WERI-Rb-1 (cell line): ENCODE data around the gene ITGA1.

Experiments used
- DNase-seq: peaks from one replicate; pipeline ENCODE4 v3.0.0-alpha.2; 2020
- H3K27ac ChIP-seq: fragments of 250-450 bp; sonication (Bioruptor Pico); 2 replicates; pipeline ENCODE4 v1.5.1; 2020; ENCODE audit warnings: mild to moderate bottlenecking, moderate library complexity
- H3K27me3 ChIP-seq: fragments of 250-450 bp; sonication (Bioruptor Pico); 2 replicates; pipeline ENCODE4 v1.5.1; 2021; ENCODE audit warnings: mild to moderate bottlenecking, low read depth, moderate library complexity; ENCODE audit not compliant: insufficient read depth, severe bottlenecking
- H3K36me3 ChIP-seq: fragments of 250-450 bp; sonication (Bioruptor Pico); 2 replicates; pipeline ENCODE4 v1.5.1; 2020; ENCODE audit warnings: mild to moderate bottlenecking, moderate library complexity
- H3K4me3 ChIP-seq: 2 replicates; pipeline ENCODE4 v1.5.1; 2011; ENCODE audit warnings: low read depth, mild to moderate bottlenecking, control low read depth, low read length
- H3K9me3 ChIP-seq: fragments of 250-450 bp; sonication (Bioruptor Pico); 2 replicates; pipeline ENCODE4 v1.5.1; 2021; ENCODE audit warnings: mild to moderate bottlenecking, moderate library complexity; ENCODE audit not compliant: severe bottlenecking
- TF ChIP-seq, protein P1 (sequence below): IDR thresholded peaks from 2 replicates; pipeline ENCODE4 v1.5.1; 2011; ENCODE audit warnings: low read depth, mild to moderate bottlenecking, control low read depth, inconsistent platforms, low read length

ITGA1 gene

DNA sequence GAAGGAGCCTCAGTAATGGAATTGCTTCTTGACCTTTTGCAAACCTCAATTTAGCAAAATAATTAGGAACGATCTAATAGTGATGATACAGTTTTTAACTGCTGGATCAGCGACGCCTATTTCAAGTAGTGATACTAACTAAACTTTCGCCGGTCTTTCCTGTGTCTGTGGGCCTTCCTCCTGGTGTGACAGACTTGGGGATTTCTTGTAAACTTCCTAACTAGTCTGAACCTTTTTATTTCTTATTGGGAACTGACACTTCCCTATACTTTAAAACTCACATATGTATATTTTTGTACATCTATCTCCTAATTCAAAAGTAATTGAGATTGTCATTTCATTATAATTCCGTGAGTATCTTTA, 15.2 kb downstream of the ITGA1 start:
- DNase-seq: no peak
- TF ChIP-seq, protein P1, sequence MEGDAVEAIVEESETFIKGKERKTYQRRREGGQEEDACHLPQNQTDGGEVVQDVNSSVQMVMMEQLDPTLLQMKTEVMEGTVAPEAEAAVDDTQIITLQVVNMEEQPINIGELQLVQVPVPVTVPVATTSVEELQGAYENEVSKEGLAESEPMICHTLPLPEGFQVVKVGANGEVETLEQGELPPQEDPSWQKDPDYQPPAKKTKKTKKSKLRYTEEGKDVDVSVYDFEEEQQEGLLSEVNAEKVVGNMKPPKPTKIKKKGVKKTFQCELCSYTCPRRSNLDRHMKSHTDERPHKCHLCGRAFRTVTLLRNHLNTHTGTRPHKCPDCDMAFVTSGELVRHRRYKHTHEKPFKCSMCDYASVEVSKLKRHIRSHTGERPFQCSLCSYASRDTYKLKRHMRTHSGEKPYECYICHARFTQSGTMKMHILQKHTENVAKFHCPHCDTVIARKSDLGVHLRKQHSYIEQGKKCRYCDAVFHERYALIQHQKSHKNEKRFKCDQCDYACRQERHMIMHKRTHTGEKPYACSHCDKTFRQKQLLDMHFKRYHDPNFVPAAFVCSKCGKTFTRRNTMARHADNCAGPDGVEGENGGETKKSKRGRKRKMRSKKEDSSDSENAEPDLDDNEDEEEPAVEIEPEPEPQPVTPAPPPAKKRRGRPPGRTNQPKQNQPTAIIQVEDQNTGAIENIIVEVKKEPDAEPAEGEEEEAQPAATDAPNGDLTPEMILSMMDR: no peak
- Histone ChIP-seq H3K9me3 (no peaks in the 10 kb centered on the region), H3K4me3 (no peak overlapping the region), H3K36me3 (peaks cover 26% of the 10 kb centered on the region), H3K27me3 (no peaks in the 10 kb centered on the region), H3K27ac (no peak overlapping the region)

DNA sequence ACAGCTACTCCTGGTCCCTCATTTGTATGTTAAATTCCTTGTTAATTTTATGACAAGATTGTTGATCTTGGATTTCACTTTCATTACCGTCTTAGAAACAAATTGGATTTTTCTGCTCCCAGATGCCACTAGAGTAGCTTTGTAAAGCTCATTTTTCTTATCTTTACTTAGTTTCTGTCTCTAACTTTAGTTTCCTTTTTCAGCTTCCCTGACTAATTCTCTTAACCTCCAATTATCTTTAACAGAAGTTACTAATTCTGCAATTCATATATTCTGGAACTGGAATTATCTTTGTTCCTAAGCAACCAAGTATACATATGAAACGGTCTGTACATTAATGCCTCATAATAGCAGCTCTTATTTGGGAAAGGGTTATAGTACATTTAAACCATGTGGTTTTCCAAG, 16.7 kb downstream of the ITGA1 start:
- no peak overlapping the region for H3K27ac ChIP-seq

DNA sequence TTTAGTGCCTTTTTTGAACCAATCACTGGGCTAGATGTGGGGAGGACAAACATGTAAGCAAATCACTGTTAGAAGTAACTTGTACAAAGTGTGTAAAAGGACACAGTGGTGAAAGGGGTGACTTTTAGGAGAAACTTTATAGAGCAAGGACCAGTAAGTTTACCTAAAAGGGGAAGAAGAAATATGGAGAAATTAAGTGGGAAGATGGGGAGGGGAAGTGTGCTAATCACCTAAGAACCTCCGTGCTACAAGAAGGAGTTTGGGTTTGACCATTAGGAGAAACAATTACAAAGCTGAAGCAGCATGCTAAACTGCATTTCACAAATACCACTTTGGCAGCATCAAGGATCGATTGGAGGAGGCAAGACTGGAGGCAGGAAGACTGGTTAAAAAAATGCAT, 17.3 kb downstream of the ITGA1 start:
- TF ChIP-seq, protein P1: no peak
- Histone ChIP-seq H3K27me3 (no peaks in the 10 kb centered on the region), H3K4me3 (no peak overlapping the region), H3K36me3 (peaks cover 26% of the 10 kb centered on the region), H3K9me3 (no peaks in the 10 kb centered on the region), H3K27ac (no peak overlapping the region)
- no peak for DNase-seq

More for the DNA sequence above, 16.7 kb downstream of the ITGA1 start:
- no peak for DNase-seq
- Histone ChIP-seq H3K27me3 (no peaks in the 10 kb centered on the region), H3K36me3 (peaks cover 26% of the 10 kb centered on the region), H3K4me3 (no peak overlapping the region), H3K9me3 (no peaks in the 10 kb centered on the region)
- TF ChIP-seq, protein P1: no peak

DNA sequence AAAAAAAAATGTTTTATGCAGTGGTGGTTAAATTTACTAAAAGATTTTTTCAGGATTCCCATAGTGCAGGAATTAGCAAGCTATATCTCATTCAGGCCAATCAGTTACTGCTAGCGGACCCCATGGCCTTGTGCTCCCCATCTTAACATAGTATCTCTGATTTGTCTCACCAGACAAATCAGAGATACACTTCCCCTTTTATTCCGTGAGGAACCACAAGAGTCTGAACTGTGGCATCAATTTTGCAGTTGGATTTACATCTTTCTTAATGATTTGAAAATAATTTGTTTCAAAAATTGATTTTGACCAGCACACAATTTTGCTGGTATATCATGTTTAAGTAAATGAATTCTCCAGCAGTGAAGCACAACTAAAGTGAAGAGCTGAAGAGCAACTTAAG, 17.9 kb downstream of the ITGA1 start:
- H3K9me3 ChIP-seq: no peaks in the 10 kb centered on the region
- no peak for DNase-seq
- no peak overlapping the region for H3K27ac ChIP-seq
- no peak overlapping the region for H3K4me3 ChIP-seq
- TF ChIP-seq, protein P1: no peak
- H3K27me3 ChIP-seq: no peaks in the 10 kb centered on the region
- H3K36me3 ChIP-seq: peaks cover 26% of the 10 kb centered on the region

DNA sequence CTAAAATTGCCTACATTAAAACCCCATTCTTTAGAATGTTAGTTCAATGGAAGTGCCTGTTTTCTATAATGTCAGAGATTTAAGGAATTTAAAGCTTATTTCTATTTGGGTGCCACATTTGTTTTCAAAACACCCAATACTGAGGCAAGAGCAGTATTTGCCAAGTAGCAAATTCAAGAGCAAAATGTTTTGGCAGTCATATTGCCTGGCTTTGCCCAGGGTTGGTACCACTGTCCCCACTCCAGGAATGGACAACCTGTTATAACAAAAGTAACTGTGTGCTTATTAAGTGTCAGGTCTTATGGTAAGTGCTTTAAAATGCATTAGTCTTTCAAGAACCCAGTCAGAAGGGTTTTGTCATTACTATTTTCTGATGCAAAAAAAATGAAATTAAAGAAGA, 19.3 kb downstream of the ITGA1 start:
- no peaks in the 10 kb centered on the region for H3K27me3 ChIP-seq
- H3K4me3 ChIP-seq: no peak overlapping the region
- H3K27ac ChIP-seq: no peak overlapping the region
- TF ChIP-seq, protein P1: no peak
- H3K36me3 ChIP-seq: peaks cover 16% of the 10 kb centered on the region
- DNase-seq: no peak
- H3K9me3 ChIP-seq: no peaks in the 10 kb centered on the region

DNA sequence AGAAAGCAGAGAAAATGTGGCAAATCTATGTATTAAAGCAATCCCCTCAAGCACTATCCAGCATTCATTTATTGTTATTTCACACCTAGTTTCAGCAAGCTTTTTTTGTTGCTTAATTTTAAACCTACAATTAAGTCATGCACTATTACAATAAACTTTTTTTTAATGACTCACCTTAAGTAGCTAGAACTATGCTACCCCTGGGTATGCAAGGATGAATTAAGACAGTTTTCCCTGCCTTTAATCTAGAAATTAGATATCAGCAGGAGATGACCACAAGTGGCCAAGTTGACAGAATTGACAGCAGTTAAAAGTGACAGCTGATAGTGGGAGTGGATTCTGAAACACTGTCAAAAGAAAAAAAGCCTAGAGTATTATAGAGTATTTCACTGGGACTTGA, 20.0 kb downstream of the ITGA1 start:
- no peaks in the 10 kb centered on the region for H3K9me3 ChIP-seq
- H3K4me3 ChIP-seq: no peak overlapping the region
- peaks cover 9% of the 10 kb centered on the region for H3K36me3 ChIP-seq
- no peaks in the 10 kb centered on the region for H3K27me3 ChIP-seq
- no peak overlapping the region for H3K27ac ChIP-seq
- DNase-seq: no peak
- TF ChIP-seq, protein P1: no peak
